CD8-positive, alpha-beta memory T cell (primary cell): ENCODE results near the gene SOX6. TPM values are rescaled to one million over a fixed set of nuclear protein-coding genes. Genes with fewer than 3 reads are reported as not detected.
"Not testable (repeated sequence)": the region's sequence is repeated elsewhere in the genome, so short reads cannot be mapped to it uniquely, and the experiment has no call there.

Experiments used
- CTCF ChIA-PET: fragments of 350-600 bp; sonication (Branson Sonifier 250); formaldehyde crosslinking; loops from one replicate; lab custom pipeline; 2021; ENCODE audit warnings: antibody characterized with exemption; lab: Charles Lee
- POLR2A ChIA-PET: fragments of 350-600 bp; sonication (Branson Sonifier 250); formaldehyde crosslinking; loops from one replicate; lab custom pipeline; 2021; ENCODE audit warnings: antibody characterized with exemption; lab: Charles Lee
- DNase-seq, 5 donors: peaks; one replicate each; pipeline versions ENCODE4 v3.0.0 to v3.0.0-alpha.2; 2020 to 2022; ENCODE audit warnings: mixed read lengths in 1 of 5
- H3K27ac ChIP-seq: one replicate; pipeline ENCODE4 v1.7.0; 2013; ENCODE audit warnings: low read depth, mild to moderate bottlenecking, low read length, moderate library complexity
- H3K27me3 ChIP-seq: 2 replicates; pipeline ENCODE4 v1.7.0; 2013; ENCODE audit warnings: low read length, mild to moderate bottlenecking; ENCODE audit not compliant: insufficient read depth, poor library complexity, severe bottlenecking
- H3K36me3 ChIP-seq: 2 replicates; pipeline ENCODE4 v1.7.0; 2013; ENCODE audit warnings: mild to moderate bottlenecking, low read length, moderate library complexity; ENCODE audit not compliant: insufficient read depth
- H3K4me1 ChIP-seq: 2 replicates; pipeline ENCODE4 v1.7.0; 2013; ENCODE audit warnings: mild to moderate bottlenecking, low read length, moderate library complexity; ENCODE audit not compliant: insufficient read depth
- H3K4me3 ChIP-seq: 2 replicates; pipeline ENCODE4 v1.7.0; 2013; ENCODE audit warnings: mild to moderate bottlenecking, low read length
- H3K9me3 ChIP-seq: 2 replicates; pipeline ENCODE4 v1.7.0; 2013; ENCODE audit warnings: mild to moderate bottlenecking, low read length
- H3K27ac Mint-ChIP-seq, 8 donors: one replicate each; pipeline ENCODE4 v1.8.0; 2020 to 2021; ENCODE audit warnings: mixed read lengths in 8 of 8, mild to moderate bottlenecking in 6 of 8, inconsistent platforms in 3 of 8, moderate library complexity in 3 of 8
- H3K27me3 Mint-ChIP-seq, 2 donors: one replicate each; pipeline ENCODE4 v1.8.0; 2020 to 2021; ENCODE audit warnings: mixed read lengths in 2 of 2, mild to moderate bottlenecking in 1 of 2, moderate library complexity in 1 of 2
- H3K36me3 Mint-ChIP-seq, 3 donors: one replicate each; pipeline ENCODE4 v1.8.0; 2020 to 2021; ENCODE audit warnings: mixed read lengths in 3 of 3, inconsistent platforms in 1 of 3, mild to moderate bottlenecking in 1 of 3
- H3K4me1 Mint-ChIP-seq, 3 donors: one replicate each; pipeline ENCODE4 v1.8.0; 2020 to 2021; ENCODE audit warnings: mixed read lengths in 3 of 3, inconsistent platforms in 1 of 3, mild to moderate bottlenecking in 1 of 3
- H3K4me3 Mint-ChIP-seq, 7 donors: one replicate each; pipeline ENCODE4 v1.8.0; 2020 to 2021; ENCODE audit warnings: mixed read lengths in 7 of 7, mild to moderate bottlenecking in 6 of 7, moderate library complexity in 4 of 7, inconsistent platforms in 2 of 7
- H3K9me3 Mint-ChIP-seq, 5 donors: one replicate each; pipeline ENCODE4 v1.8.0; 2020 to 2022; ENCODE audit warnings: mixed read lengths in 5 of 5, mild to moderate bottlenecking in 3 of 5, moderate library complexity in 2 of 5, inconsistent platforms in 1 of 5
- polyA plus RNA-seq: library from polyadenylated mRNA; unstranded; fragments of 300-500 nt; fragmentation: Illumina TruSeq; gene quantifications from one replicate; pipeline ENCODE4 v1.2.3, GENCODE V29; 2021
- total RNA-seq, 2 experiments: library from RNA; stranded (reverse); gene quantifications; one replicate each; pipeline ENCODE4 v1.2.3, GENCODE V29; 2021

The SOX6 gene
- total and polyA plus RNA-seq, 3 experiments from 2014 or later: not detected

DNA sequence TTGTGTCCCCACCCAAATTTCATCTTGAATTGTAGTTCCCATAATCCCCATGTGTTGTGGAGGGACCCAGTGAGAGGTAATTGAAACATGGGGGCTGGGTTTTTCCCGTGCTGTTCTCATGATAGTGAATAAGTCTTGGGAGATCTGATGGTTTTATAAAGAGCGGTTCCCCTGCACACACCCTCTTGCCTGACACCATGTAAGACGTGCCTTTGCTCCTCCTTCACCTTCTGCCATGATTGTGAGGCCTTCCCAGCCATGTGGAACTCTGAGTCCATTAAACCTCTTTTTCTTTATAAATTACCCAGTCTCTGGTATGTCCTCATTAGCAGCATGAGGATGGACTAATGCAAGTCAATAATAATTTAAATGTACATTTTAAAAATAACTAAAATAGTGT, 289.1 kb downstream of the SOX6 start:
- H3K27me3 Mint-ChIP-seq, CTCF ChIA-PET: not testable (repeated sequence)

DNA sequence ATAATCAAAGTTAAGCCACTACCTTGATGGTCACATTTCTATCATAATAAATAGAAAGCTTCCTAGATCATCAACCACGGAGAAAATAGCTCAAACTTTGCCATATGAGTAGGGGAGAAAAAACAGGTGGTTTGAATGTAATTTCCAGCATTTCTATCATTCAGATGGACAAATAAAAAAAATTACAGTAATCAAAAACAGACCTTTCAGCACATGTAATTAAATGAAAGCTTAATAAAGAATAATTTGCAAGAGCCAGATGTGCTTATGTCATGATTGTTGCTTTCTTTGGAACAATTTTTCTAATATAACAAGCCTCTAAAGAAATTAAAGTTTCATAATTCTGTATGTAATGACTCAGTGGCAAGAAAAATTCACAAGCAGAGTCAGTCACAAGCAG, 297.0 kb downstream of the SOX6 start:
- H3K4me3 ChIP-seq: no peak overlapping the region
- DNase-seq: no peak
- H3K9me3 ChIP-seq: no peaks in the 10 kb centered on the region
- H3K4me1 ChIP-seq: no peaks in the 10 kb centered on the region
- Mint-ChIP-seq H3K27me3 (no peaks in the 10 kb centered on the region), H3K4me1 (no peaks in the 10 kb centered on the region), H3K4me3 (no peak overlapping the region), H3K9me3 (peaks cover 0 to 25% (median 2%) of the 10 kb centered on the region in 5 donors), H3K27ac (no peak overlapping the region), H3K36me3 (no peaks in the 10 kb centered on the region)
- ChIA-PET POLR2A (no interaction called here), CTCF (no interaction called here)
- H3K27ac ChIP-seq: no peak overlapping the region
- no peaks in the 10 kb centered on the region for H3K36me3 ChIP-seq
- no peaks in the 10 kb centered on the region for H3K27me3 ChIP-seq

More for the DNA sequence above, 289.1 kb downstream of the SOX6 start:
- H3K4me1 Mint-ChIP-seq, H3K27ac ChIP-seq, H3K36me3 Mint-ChIP-seq, H3K9me3 ChIP-seq, H3K27ac Mint-ChIP-seq, H3K4me1 ChIP-seq, H3K4me3 Mint-ChIP-seq, POLR2A ChIA-PET, H3K27me3 ChIP-seq, DNase-seq, H3K36me3 ChIP-seq, H3K4me3 ChIP-seq: not testable (repeated sequence)
- H3K9me3 Mint-ChIP-seq: peaks cover 0 to 14% (median 6%) of the 10 kb centered on the region in 5 donors

DNA sequence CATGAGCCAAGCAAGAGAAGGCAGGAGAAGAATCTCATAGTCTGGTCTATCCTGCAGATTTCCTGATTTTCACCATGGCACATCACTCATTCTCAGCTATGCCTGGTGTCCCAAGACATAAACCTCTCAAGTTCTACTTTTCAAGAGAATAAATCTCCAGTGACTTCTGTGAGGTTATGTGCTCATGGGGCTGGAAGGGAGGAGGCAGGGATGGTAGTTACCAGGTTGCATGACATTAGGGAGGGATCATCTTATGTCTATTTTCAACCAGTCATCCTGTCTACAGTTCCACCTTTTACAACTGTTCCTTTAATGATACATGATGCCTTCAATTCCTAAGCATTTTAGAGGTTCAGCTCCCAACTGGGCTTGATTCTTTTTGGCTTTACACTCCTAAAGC, 297.7 kb downstream of the SOX6 start:
- Histone ChIP-seq H3K4me3 (no peak overlapping the region), H3K36me3 (no peaks in the 10 kb centered on the region), H3K9me3 (no peaks in the 10 kb centered on the region), H3K27me3 (no peaks in the 10 kb centered on the region), H3K4me1 (no peaks in the 10 kb centered on the region), H3K27ac (no peak overlapping the region)
- ChIA-PET POLR2A (no interaction called here), CTCF (no interaction called here)
- H3K27me3 Mint-ChIP-seq: no peaks in the 10 kb centered on the region
- peaks cover 0 to 21% (median 2%) of the 10 kb centered on the region in 5 donors for H3K9me3 Mint-ChIP-seq
- no peak overlapping the region for H3K4me3 Mint-ChIP-seq
- no peaks in the 10 kb centered on the region for H3K4me1 Mint-ChIP-seq
- H3K36me3 Mint-ChIP-seq: no peaks in the 10 kb centered on the region
- no peak overlapping the region for H3K27ac Mint-ChIP-seq
- DNase-seq: no peak

DNA sequence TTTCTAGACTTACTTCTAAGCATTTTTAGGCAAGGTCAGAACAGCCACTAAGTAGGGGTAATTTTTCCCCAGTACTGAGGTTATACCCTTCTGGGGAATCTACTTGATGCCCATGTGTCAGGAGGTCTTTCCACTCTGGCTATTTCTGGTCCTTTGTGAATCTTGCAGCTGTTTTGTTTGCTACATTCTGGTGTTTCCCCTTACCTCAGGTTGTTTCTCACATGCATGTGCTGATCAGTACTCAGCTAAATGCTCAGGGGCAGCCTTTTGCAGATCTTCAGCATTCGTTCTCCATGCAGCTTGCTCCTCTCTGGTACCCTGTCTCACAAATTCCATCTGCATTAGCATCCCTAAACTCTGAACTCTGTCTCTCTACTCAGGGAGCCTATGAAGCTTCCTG, 303.6 kb downstream of the SOX6 start:
- no peaks in the 10 kb centered on the region for H3K4me1 Mint-ChIP-seq
- ChIA-PET POLR2A (no interaction called here), CTCF (no interaction called here)
- Histone ChIP-seq H3K4me1 (no peaks in the 10 kb centered on the region), H3K27me3 (no peaks in the 10 kb centered on the region), H3K27ac (no peak overlapping the region), H3K4me3 (no peak overlapping the region), H3K9me3 (no peaks in the 10 kb centered on the region), H3K36me3 (no peaks in the 10 kb centered on the region)
- no peaks in the 10 kb centered on the region for H3K36me3 Mint-ChIP-seq
- no peak overlapping the region for H3K4me3 Mint-ChIP-seq
- no peak overlapping the region for H3K27ac Mint-ChIP-seq
- DNase-seq: no peak
- H3K27me3 Mint-ChIP-seq: no peaks in the 10 kb centered on the region
- peaks cover 0 to 12% (median 6%) of the 10 kb centered on the region in 5 donors for H3K9me3 Mint-ChIP-seq

DNA sequence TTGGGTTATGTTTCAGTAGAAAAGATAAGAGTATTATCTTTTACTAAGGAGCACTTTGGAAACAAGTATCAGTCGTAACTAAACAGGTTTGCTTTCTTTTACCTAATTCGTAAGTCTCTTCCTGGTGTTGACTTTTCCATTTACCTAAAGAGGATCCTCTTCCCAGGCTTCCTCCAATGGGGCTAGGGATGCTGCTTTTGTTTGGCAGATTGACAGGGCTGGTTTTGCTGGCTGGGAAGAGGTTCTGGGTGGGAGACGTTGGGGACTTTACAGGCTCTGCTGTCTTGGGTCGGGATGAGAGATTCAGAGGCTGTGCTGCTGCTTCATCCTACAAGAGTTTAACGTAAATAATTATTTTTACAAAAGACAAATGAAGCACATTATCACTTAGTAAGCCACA, 306.7 kb downstream of the SOX6 start:
- H3K36me3 Mint-ChIP-seq: no peaks in the 10 kb centered on the region
- Histone ChIP-seq H3K4me1 (no peaks in the 10 kb centered on the region), H3K9me3 (no peaks in the 10 kb centered on the region), H3K27ac (no peak overlapping the region), H3K4me3 (no peak overlapping the region), H3K36me3 (no peaks in the 10 kb centered on the region), H3K27me3 (no peaks in the 10 kb centered on the region)
- no peak for DNase-seq
- POLR2A ChIA-PET: interaction anchor here (0.6 kb wide), 1 partner anchor 11 kb away, joined by 4 read pairs; no protein-coding TSS in a partner anchor
- H3K27me3 Mint-ChIP-seq: no peaks in the 10 kb centered on the region
- CTCF ChIA-PET: no interaction called here
- no peak overlapping the region for H3K27ac Mint-ChIP-seq
- H3K9me3 Mint-ChIP-seq: peaks cover 2 to 14% (median 4%) of the 10 kb centered on the region in 5 donors
- H3K4me3 Mint-ChIP-seq: no peak overlapping the region
- H3K4me1 Mint-ChIP-seq: no peaks in the 10 kb centered on the region

DNA sequence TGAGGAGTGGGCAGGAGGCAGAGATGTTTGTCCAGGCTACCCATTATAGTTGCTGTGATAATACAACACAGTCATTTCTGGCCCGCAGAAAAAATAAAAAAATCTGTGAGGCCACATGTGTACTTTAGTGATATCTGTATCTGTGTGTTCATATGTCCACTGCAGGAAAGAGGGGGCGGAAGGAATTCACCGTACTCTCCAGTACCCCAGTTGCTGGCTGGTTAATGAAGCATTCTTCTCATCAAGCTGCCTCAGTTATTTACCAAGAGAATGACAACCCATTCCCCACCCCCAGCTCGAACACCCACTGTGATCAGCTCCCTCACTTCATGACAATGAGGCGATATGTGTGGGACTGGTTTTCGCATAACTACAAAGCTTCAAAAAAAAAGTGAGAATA, 309.3 kb downstream of the SOX6 start:
- Mint-ChIP-seq H3K9me3 (peaks cover 0 to 14% (median 2%) of the 10 kb centered on the region in 5 donors), H3K36me3 (no peaks in the 10 kb centered on the region), H3K27me3 (no peaks in the 10 kb centered on the region), H3K4me1 (no peaks in the 10 kb centered on the region), H3K27ac (no peak overlapping the region), H3K4me3 (no peak overlapping the region)
- Histone ChIP-seq H3K27ac (no peak overlapping the region), H3K4me1 (no peaks in the 10 kb centered on the region), H3K27me3 (no peaks in the 10 kb centered on the region), H3K36me3 (no peaks in the 10 kb centered on the region), H3K9me3 (no peaks in the 10 kb centered on the region), H3K4me3 (no peak overlapping the region)
- ChIA-PET POLR2A (no interaction called here), CTCF (no interaction called here)
- DNase-seq: no peak

DNA sequence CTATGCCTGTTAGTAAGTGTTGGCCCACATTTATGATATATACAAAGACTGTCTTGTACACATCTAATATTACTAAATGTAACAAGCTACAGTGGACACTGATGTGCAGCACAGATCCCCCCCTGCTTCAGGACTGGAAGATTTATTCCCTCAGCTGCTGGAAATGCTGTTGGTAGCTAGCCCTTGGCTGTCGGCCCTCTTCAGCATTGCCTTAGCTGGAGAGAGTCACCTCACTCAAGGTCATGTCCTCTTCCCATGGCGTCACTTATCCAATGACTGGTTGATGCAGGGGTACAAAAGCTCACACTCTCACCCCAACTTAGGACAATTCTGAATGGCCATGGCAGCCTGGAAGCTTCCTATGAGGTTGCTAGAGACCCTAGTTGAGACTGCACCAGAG, 312.7 kb downstream of the SOX6 start:
- no peak overlapping the region for H3K4me3 Mint-ChIP-seq
- POLR2A ChIA-PET: no interaction called here
- H3K27me3 Mint-ChIP-seq: no peaks in the 10 kb centered on the region
- Histone ChIP-seq H3K4me3 (no peak overlapping the region), H3K36me3 (no peaks in the 10 kb centered on the region), H3K4me1 (no peaks in the 10 kb centered on the region), H3K27ac (no peak overlapping the region), H3K9me3 (no peaks in the 10 kb centered on the region), H3K27me3 (no peaks in the 10 kb centered on the region)
- no peaks in the 10 kb centered on the region for H3K36me3 Mint-ChIP-seq
- H3K27ac Mint-ChIP-seq: no peak overlapping the region
- CTCF ChIA-PET: no interaction called here
- H3K4me1 Mint-ChIP-seq: no peaks in the 10 kb centered on the region
- H3K9me3 Mint-ChIP-seq: peaks cover 0 to 11% (median 0%) of the 10 kb centered on the region in 5 donors
- DNase-seq: no peak

DNA sequence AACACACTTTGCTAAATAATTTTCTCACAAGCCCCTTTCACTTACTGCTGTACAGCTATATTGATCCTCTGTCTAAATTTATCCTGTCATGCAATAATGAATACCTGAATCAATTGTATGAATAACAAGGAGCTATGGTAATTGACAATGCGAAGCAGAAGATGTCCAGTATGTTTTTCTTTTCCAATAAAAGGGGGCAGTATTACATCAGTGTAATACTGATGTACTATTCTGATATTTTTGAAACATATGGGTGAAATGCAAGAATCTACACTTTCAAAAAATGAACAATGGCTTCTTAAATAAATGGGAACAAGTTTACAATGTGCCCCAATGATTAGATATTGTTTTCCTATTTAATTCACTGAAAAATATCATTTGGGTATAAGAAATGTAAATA, 315.1 kb downstream of the SOX6 start:
- DNase-seq: no peak
- Mint-ChIP-seq H3K36me3 (no peaks in the 10 kb centered on the region), H3K27me3 (no peaks in the 10 kb centered on the region), H3K4me1 (no peaks in the 10 kb centered on the region), H3K4me3 (no peak overlapping the region), H3K27ac (no peak overlapping the region), H3K9me3 (peaks cover 0 to 11% (median 0%) of the 10 kb centered on the region in 5 donors)
- ChIA-PET CTCF (no interaction called here), POLR2A (no interaction called here)
- no peak overlapping the region for H3K27ac ChIP-seq
- no peaks in the 10 kb centered on the region for H3K27me3 ChIP-seq
- no peaks in the 10 kb centered on the region for H3K4me1 ChIP-seq
- H3K4me3 ChIP-seq: no peak overlapping the region
- H3K36me3 ChIP-seq: no peaks in the 10 kb centered on the region
- H3K9me3 ChIP-seq: no peaks in the 10 kb centered on the region

DNA sequence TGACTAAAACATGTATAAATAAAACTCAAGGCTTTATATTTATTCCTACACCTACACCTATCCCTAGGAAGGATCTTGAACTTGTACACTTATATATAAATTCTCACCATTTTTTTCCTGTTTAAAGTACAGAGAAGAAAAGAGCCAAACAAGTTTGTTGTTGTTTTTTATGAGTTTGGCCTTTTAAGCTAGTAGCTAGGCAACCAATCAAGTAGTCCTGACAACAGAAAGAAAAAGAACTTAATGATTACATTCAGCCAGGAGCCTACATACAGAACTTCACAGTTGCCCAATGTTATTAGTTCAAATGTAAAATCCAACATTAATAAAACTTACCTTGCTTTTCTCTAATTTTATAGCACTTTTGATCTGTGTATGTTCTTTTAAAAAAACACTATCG, 316.2 kb downstream of the SOX6 start:
- Histone ChIP-seq H3K9me3 (no peaks in the 10 kb centered on the region), H3K27me3 (no peaks in the 10 kb centered on the region), H3K4me3 (no peak overlapping the region), H3K4me1 (no peaks in the 10 kb centered on the region), H3K27ac (no peak overlapping the region), H3K36me3 (no peaks in the 10 kb centered on the region)
- Mint-ChIP-seq H3K9me3 (peaks cover 0 to 3% (median 0%) of the 10 kb centered on the region in 5 donors), H3K27me3 (no peaks in the 10 kb centered on the region), H3K36me3 (no peaks in the 10 kb centered on the region), H3K4me1 (no peaks in the 10 kb centered on the region), H3K27ac (no peak overlapping the region), H3K4me3 (no peak overlapping the region)
- no peak for DNase-seq
- CTCF ChIA-PET: no interaction called here
- POLR2A ChIA-PET: no interaction called here
